ENCODE data around the gene FLNC.

The FLNC gene

GRCh38 chr7:128867842-128868623, 37.8 kb downstream of the FLNC start:
- no peak for TF ChIP-seq CTCF (IDR thresholded peaks at IDR 0.05; ENCODE audit: low read depth, low read length)
- Histone ChIP-seq H3K4me1 (peaks cover 13% of the 10 kb centered on the region), H3K9me3 (no peaks in the 10 kb centered on the region), H3K4me3 (ENCODE audit: low read depth, low read length) (no peak overlapping the region), H3K27me3 (no peaks in the 10 kb centered on the region), H3K36me3 (peaks cover 13% of the 10 kb centered on the region)
- DNase-seq, result peak; percentile 60

- H3K4me1 ChIP-seq, result peaks cover 12% of the 10 kb centered on the region
- peaks cover 13% of the 10 kb centered on the region for H3K36me3 ChIP-seq
- H3K4me3 ChIP-seq (ENCODE audit: low read depth, low read length), result peak overlapping the region; percentile 63
- no peak for TF ChIP-seq CTCF (IDR thresholded peaks at IDR 0.05; ENCODE audit: low read depth, low read length)
- H3K27me3 ChIP-seq, result no peaks in the 10 kb centered on the region
- H3K9me3 ChIP-seq, result no peaks in the 10 kb centered on the region
- DNase-seq, result no peak
Measured at GRCh38 chr7:128868624-128869137, 38.5 kb downstream of the FLNC start.

GRCh38 chr7:128869138-128869943, 39.1 kb downstream of the FLNC start:
- H3K36me3 ChIP-seq, result peaks cover 13% of the 10 kb centered on the region
- H3K4me1 ChIP-seq, result peaks cover 9% of the 10 kb centered on the region
- peak; percentile 69 for DNase-seq
- H3K4me3 ChIP-seq (ENCODE audit: low read depth, low read length), result peak overlapping the region; percentile 63
- H3K27me3 ChIP-seq, result no peaks in the 10 kb centered on the region
- no peak for TF ChIP-seq CTCF (IDR thresholded peaks at IDR 0.05; ENCODE audit: low read depth, low read length)
- H3K9me3 ChIP-seq, result no peaks in the 10 kb centered on the region

GRCh38 chr7:128869944-128870285, 39.7 kb downstream of the FLNC start:
- no peak for DNase-seq
- no peaks in the 10 kb centered on the region for H3K27me3 ChIP-seq
- TF ChIP-seq CTCF (IDR thresholded peaks at IDR 0.05; ENCODE audit: low read depth, low read length), result no peak
- peak overlapping the region; percentile 63 for H3K4me3 ChIP-seq (ENCODE audit: low read depth, low read length)
- H3K9me3 ChIP-seq, result no peaks in the 10 kb centered on the region
- peaks cover 10% of the 10 kb centered on the region for H3K36me3 ChIP-seq
- peaks cover 9% of the 10 kb centered on the region for H3K4me1 ChIP-seq

- DNase-seq, result no peak
- TF ChIP-seq CTCF (IDR thresholded peaks at IDR 0.05; ENCODE audit: low read depth, low read length), result no peak
- H3K36me3 ChIP-seq, result 0 out of 2 replicates have a peak, but pooled peaks cover 1% of the 10 kb centered on the region
- H3K4me3 ChIP-seq (ENCODE audit: low read depth, low read length), result no peak overlapping the region
- H3K27me3 ChIP-seq, result no peaks in the 10 kb centered on the region
- no peaks in the 10 kb centered on the region for H3K9me3 ChIP-seq
- H3K4me1 ChIP-seq, result peaks cover 9% of the 10 kb centered on the region
Measured at GRCh38 chr7:128871050-128871449, 40.8 kb downstream of the FLNC start.
